Stimulated activated CD8-positive, alpha-beta memory T cell treated with anti-CD3 and anti-CD28 coated beads, Interleukin-12 subunit alpha, Interleukin-12 subunit beta, amount 100 ng/mL, for 24 hours (primary cell): ENCODE measurements around the gene CEND1.

Experiments
- DNase-seq: peaks from one replicate; pipeline ENCODE4 v3.0.0-alpha.2; 2020; ENCODE audit errors: extremely low read depth

Gene CEND1

DNA sequence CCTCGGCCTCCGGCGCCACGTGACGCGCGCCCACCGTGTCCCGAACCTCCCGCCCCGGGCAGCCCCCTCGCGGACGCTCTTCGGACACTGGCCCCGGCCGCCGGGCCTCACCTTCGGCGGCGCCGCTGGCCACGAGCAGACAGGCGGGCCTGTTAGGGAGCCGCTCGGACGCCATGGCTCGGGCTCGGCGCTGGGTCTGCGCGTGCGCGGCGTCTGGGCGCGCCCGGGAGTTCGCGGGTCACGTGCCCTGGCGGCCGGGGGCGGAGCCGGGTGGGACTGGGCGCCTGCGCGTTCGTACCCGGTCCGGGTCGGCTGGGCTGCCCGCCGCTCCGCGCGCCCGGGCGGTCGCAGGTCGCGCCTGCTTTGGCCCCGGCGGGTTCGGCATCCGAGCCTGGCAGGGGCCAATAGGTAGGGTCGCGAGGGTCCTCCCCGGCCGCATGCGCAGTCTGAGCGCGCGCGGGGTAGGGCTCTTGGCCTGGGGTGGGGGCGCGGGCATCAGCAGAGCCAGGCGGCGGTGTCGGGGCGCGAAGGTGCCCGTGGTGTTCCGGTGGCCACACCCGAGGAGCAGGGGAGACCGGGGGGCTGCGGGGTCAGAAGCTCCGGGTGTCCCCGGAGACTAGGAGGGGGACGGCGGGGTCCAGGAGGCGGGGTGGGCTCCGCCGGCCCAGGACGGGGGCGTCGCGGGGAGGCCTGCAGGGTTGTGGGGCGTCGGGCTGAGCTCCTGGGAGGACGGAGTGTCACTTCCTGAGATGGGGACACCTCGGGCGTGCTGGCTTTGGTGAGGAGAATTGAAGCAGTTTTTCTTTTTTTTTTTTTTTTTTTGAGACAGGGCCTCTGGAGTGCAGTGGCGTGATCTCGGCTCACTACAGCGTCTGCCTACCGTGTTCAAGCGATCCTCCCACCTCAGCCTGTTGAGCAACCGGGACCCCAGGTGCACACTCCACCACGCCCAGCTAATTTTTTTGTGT lies 12.3 kb downstream of the CEND1 start, which contains the start of gene GATD1:
Gene GATD1 (minus strand): TSS at position 200 of the 968 bp plus-strand sequence. CDS start 25 bp downstream, at position 175.
- DNase-seq: peak; percentile 89

DNA sequence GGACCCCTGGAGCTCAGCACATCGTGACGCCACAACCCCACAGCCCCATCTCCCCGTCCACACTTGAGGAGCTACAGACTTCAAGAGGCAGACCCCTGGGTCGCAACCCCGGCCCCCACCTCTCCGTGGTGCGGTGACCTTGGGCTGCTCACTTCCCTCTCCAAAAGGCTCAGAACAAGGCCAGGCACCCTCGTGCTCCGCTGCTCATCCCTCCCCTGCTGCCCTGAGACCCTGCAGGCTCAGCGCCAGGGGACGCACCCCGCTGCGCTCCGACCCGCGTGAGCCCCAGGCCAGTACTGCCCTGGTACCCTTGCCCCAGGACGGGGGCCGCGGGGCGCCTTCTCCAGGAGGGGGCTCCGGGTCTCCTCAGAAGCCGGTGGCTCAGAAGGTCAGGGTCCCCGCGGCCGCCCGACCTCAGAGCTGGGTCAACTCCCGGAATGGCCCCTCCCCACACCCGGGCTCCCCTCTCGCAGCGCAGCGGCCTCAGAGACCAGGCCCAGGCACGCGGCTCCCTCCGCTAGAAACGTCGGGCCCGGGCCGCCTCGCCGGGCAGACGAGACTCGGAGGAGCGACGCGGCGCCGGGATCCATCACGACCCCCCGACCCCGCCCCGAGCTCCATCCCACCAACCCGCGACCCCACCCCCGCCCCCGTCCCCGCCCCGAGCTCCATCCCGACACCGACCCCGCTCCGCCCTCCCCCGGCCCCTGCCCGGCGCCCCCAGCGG lies 13.2 kb downstream of the CEND1 start:
- no peak for DNase-seq

DNA sequence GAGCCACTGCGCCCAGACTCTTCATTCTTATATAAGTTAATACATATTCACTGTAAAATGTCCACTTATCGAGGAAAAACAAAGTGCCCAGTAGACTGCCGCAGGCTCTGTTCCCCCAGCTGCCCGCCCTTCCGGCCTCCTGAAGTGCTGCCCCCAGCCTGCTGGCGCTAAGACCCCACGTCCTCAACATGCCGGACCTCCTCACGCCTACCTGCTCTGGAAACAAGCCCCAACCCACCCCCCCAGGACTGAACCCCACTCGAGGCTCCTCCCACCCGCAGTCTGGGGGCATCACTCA lies 13.7 kb downstream of the CEND1 start:
- no peak for DNase-seq

DNA sequence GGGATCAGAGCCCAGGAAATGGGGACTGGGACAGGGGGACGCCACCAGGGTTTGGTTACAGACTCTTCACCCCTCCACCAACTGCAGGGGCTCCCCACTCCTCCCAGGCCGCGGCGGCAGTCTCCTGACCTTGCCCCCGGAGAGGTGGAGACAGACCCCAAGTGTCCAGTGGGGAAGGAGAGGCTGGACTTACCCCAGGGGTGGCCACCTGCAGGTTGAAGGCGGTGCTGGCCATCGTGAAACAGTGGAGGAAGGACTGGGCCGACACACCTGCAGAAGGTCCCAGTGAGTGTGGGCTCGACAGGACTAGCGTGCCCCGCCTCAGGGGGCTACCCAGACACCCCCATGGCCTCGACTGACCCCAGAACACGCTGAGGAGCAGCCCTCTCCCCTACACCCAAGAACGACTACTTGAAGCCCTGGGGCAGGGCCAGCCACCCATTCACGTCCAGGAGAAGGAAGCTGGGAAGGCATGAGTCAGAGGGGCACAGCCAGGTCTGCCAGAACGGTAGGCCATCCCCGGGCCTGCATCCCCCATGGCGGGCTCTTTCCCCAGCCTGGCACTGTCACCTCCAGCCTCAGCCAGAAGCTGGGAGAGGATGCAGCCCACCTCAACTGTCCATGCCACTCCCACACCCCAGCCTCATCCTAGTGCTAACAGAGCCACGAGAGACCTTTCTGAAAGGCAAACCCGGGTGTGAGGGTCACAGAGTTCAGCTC lies 14.9 kb downstream of the CEND1 start:
- DNase-seq: no peak

DNA sequence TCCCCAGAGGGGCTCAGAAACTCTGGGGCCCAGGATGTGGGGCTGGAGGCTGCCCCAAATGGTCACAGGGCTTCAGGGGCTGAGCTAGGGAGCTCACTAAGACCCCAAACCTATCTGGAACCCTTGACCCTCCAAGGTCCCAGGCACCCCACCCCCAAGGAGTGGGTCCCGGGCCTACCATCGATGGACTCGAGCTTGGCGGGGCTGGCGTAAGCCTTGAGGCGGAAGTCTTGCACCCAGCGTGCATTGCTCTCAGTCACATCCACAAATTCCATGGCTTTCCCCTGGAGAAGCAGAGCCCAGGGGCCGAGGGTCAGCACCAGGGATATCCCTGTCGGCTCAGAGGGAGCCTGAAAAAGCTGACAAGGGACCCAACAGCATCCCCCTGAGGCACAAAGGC lies 16.1 kb downstream of the CEND1 start:
- DNase-seq: no peak

DNA sequence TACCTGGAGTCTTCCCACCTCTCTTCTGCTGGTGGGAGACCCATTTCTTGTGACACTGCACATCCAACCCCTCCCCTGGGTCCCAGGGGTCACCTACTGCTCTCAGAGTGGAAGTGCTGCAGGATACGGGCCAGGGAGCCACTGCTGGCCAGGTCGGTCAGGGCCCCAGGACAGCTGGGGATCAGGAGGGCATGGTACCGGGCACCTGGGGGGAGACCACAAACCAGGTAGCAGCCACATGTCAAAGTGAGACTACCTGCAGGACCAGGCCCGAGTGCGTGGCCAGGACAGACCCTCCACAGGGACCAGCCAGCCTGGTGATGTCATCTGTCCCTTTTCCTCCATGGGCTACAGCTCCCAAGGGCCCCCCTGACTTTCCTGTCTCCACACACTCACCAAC lies 16.5 kb downstream of the CEND1 start:
- DNase-seq: no peak

DNA sequence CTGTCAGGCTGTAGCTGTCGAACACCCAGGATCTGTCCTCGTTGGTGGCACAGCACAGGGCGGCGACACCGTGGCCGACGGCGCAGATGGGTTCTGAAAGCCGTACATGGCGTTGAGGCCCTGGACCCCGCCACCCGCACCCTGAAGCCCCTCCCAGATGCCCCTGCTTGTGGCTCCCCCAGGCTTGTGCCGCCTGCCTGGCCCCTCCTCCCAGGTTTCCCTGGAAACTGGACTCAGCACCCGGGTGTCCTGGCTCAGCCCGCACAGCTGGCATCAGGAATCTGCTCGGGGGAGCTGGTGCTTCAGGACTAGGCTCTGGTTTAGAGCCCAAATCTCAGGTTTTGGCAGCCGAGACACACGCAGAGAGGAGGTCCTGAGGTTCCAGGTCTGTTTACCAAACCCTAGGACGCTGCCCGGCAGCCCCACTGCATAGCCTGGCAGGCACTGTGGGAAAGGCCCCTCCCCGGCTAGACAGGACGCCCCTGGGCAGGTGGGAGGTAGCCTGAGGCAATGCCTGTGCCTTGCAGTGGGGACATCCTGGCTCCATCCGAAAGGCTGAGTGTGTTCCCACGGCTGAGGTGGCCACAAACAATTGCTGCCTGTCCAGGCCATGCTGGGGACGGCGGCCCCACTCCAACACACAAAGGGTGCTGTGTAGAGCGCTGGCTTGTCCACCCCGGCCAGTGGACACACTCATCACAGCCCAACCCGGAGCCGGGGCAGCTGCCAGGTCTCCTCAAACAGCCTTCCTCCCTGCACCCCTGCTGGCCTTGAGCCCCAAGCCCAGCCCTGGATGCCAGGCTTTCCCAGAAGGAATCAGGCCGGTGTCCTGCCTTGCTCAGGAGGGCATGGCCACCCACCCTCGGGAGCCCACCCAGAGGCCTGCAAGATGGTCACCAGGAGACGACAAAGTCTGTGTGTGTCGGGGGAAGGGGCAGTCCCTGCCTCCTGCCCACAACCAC lies 17.2 kb downstream of the CEND1 start:
- no peak for DNase-seq

DNA sequence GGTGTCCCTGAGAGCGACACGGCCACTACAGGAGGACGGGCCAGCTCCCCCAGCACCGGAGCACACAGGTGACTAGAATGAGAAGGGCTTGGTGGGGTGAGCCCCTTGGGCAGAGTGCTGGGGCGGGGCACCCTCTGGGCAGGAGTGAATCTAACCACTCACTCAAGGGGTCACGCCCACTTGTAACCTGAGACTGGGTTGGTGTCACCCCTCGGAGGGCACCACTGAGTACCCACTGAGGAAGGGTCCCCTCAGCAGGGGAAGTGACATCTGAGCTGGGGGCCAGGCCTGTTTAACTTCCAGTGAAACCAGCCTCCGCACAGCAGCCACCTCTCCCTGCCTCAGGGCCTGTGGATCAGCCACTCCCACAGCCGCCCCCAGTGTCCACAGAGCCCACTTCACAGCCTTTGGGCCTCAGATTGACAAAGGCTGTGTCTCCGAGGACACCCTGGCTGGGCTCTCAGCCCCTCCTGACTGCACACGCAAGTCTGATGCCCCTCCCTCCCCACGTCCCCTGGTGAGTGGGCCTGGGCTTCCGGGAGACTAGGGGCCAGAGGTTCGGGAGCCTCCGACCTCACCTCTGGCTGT lies 18.2 kb downstream of the CEND1 start:
- no peak for DNase-seq

DNA sequence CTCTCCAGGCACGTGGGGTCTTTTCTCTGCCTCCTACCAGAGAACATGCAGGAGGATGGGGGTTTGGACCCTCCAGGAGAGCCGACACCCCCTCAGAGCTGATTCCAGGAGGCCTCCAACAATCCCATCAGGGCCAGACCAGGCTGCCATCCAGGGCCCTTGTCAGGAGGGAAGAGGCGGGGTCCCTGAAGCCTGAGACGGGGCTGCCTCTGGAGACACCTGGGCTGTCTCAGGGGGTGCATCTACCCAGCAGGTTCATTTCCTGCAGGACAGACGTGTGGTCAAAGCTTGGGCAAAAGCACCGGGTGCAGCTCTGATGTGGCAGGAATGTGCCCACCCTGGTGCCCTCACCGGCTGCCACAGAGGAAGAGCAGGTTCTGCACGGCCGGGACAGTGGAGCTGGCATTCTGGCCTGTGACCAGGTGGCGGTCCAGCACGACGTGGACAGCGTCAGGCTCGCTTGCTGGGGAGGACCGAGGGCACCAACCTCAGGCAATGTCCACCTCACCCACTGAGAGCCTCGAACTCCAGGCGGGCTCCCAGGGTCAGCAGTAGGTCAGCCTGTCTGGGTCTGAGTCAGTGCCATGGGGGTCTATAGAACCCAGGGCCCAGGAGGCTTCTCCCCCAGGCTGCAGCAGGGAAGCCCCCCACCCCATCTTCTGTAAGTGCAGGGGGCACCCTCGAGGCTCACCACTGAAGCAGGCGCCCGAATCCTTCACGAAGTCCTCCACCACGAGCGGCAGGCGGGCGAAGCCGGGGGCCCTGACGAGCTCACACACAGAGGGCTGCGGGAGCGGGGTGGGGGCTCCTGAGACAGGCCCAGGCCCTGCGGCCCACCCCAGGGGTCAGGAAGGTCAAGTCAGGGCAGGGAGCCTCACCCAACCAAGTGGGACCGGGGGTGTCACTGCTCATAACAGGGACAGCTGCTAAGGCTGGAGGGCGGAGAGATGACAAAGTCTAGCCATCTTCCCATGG lies 19.0 kb downstream of the CEND1 start:
- no peak for DNase-seq

DNA sequence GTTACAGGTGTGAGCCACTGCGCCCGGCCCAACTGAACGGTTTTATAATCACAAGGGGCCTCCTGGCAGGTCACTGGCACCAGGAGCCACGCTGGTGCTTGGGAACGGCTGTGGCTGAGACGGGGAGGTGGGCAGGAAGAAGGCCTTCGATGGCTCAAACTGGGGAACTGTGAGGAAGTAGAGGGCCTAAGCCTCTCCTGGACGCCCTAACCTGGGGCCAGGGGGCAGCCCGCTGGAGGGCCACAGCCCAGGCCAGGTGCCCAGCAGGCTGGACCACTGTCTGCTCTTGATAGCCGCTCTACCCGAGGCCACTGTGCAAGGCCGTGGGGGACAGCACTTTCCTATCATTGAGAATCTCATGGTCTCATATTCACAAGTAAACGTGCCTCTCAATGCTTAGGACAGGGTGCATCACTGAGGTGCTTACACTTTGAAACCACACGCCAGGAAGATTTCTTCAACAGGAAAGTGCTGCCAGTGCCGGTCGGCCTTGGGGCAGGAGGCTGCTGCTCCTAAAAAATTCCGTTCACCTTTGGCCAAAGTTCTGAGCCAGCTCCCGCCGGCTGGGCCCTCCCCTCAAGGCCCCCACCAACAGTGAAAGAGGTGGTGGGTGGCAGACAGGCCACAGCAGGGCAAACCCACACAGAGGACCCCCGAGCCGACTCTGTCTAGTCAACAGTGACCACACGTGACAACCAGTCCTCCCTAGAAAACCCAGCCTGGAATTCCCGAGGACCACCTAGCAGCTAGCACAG lies 19.8 kb downstream of the CEND1 start:
- no peak for DNase-seq

DNA sequence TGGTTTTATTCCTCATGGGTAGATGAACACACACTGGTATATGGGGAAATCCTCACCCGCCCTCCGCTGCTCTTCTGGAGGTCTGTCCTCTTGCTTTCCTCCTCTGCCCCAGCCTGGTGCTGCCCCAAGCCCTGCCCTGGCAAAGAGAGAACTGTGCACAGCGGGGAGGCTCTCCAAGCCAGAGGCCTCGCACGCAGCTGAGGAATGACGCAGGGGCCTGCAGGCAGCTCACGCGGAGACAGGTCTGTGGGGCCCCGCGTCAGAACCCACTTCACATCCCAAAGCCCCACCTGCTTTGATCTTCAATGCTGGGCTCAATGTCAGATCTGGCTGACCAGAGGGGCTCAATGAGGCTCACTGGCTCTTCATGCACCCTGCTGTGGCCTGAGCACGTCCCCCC lies 22.7 kb downstream of the CEND1 start:
- no peak for DNase-seq

DNA sequence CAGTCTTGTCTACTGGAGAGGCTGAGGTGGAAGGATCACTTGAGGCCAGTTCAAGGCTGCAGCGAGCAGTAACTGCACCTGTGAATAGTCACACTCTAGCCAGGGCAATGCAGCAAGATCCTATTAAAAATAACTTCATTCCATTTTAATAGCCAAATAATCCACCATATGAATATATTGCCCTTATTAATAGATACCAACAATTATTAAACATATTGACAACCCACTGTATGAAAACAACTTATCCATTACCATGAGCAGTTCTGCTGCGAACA lies 23.0 kb downstream of the CEND1 start:
- no peak for DNase-seq

DNA sequence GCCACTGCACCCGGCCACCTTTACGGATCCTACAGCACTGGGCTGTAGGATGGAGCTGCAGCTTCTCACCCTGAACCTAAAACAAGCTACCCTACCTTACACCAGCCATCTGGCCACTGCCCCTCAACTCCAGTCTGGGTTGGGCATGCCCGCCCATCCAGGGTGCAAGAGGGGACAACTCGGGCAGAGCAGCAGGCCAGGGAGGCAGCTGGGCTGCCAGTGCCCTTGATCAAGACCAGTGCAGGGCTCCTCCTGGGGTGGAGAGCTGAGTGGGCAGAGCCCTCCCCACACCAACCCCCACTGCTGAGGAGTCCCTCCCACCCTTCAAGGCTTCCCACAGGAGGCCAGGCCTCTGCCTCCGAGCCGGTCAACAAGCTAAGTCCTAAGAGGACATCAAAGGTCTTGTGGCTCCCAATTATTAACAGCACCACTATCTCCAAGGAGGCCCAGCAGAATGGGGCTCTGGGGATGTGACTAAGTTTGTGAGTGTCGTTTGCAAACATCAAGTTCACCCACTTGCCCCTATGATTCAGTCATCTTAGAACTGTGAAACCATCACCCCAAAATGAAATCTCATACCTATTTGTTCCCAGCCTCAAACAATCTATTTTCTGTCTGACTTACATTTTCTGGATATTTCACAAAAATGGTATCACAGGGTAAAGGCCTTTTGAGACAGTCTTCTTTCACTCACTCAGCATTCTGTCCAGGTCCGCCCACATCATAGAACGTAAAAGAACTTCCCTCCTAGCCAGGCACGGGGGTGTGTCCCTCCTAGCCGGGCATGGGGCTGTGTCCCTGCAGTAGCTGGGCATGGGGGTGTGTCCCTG lies 23.6 kb downstream of the CEND1 start:
- DNase-seq: no peak

DNA sequence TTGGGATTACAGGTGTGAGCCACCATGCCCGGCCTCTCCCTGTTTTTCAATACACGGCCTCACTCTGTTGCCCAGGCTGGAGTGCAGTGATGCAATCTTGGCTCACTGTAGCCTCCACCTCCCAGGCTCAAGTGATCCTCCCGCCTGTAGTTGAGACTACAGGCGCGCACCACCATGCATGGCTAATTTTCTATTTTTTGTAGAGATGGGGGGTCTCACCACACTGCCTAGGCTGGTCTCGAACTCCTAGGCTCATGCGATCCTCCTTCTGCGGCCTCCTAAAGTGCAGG lies 24.1 kb downstream of the CEND1 start:
- no peak for DNase-seq

DNA sequence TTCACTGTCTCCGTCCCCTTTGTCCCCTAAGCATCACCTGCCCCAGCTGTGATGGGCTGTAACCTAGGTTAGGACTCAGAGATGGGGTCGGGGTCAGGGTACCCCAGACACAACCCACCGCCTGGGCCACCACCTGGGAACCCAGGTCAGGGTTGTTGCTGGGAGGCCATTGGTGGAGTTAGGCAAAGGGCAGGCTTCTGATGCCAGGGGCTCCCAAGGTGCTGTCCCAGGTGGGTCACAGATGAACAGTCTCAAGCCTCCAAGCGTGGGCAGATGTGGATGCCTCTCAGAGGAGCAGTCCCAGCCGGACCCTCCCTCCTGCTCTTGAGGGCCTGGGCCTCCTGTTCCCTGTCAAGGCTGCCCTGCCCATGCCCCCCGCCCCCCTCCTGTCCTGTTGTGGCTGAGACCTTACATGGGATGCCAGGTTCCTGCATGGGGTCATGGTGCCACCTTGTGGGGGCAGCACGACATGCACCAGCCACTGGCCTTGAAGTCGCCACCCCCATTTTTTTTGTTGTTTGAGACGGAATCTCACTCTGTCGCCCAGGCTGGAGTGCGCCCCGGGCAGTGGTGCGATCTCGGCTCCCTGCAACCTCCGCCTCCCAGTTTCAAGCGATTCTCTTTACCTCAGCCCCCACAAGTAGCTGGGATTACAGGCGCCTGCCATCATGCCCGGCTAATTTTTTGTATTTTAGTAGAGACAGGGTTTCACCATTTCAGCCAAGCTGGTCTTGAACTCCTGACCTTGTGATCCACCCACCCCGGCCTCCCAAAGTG lies 24.7 kb downstream of the CEND1 start:
- DNase-seq: no peak

DNA sequence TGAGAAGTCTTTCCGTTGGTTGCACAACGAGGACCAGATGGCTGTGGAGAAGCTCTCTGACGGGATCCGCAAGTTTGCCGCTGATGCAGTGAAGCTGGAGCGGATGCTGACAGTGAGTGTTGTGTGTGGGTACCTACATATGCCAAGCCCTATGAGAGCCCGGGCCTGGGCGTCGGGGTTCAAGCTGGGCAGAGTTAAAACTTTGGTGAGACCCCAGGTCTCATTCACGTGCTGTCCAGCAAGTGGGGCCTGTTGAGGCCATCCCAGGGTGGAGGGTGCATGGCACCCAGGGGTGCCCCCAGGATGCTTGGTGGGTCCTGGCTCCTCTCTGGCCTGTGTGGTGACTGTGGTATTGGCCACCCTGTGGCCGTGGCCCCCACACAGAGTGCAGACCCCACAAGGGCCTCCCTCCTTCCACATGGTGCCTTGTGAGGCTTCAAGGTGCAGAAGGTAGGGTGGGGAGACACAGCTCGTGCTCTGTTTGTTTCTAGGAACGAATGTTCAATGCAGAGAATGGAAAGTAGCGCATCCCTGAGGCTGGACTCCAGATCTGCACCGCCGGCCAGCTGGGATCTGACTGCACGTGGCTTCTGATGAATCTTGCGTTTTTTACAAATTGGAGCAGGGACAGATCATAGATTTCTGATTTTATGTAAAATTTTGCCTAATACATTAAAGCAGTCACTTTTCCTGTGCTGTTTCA lies 25.4 kb downstream of the CEND1 start:
- no peak for DNase-seq
